GM12878 (cell line): ENCODE results near the gene RAB6B. TPM values are rescaled to one million over a fixed set of nuclear protein-coding genes. Genes with fewer than 3 reads are reported as not detected.

Experiments
- BMI1 ChIP-seq: fragments of 450-650 bp; IDR thresholded peaks from 2 replicates; pipeline ENCODE4 v1.6.1; 2016; ENCODE audit warnings: mild to moderate bottlenecking, moderate library complexity, borderline replicate concordance
- CHD4 ChIP-seq: fragments of 200-600 bp; sonication (generic); IDR thresholded peaks from 2 replicates; pipeline ENCODE4 v1.6.1; 2016; ENCODE audit warnings: mild to moderate bottlenecking
- ELK1 ChIP-seq: IDR thresholded peaks from 2 replicates; pipeline ENCODE4 v1.6.1; 2012; ENCODE audit warnings: low read depth, low read length, improper control_type of control experiment
- MAX ChIP-seq: IDR thresholded peaks from 2 replicates; pipeline ENCODE4 v1.6.1; 2012; ENCODE audit warnings: low read depth, low read length, improper control_type of control experiment
- MYB ChIP-seq: fragments of 150-350 bp; IDR thresholded peaks from 2 replicates; pipeline ENCODE4 v1.6.1; 2014; ENCODE audit warnings: mild to moderate bottlenecking, low read depth, low read length, borderline replicate concordance
- NR2C1 ChIP-seq: fragments of 450-650 bp; IDR thresholded peaks from 2 replicates; pipeline ENCODE4 v1.6.1; 2017; ENCODE audit warnings: antibody characterized with exemption, mild to moderate bottlenecking, moderate library complexity
- RELB ChIP-seq: fragments of 450-650 bp; IDR thresholded peaks from 2 replicates; pipeline ENCODE4 v1.6.1; 2017; ENCODE audit warnings: low read depth, mild to moderate bottlenecking, moderate library complexity
- TCF12 ChIP-seq: IDR thresholded peaks from 2 replicates; pipeline ENCODE4 v1.6.1; 2011; ENCODE audit warnings: low read depth, mild to moderate bottlenecking, low read length
- ZNF592 ChIP-seq: fragments of 450-650 bp; IDR thresholded peaks from 2 replicates; pipeline ENCODE4 v1.6.1; 2017; ENCODE audit warnings: mild to moderate bottlenecking, moderate library complexity
- ZNF687 ChIP-seq: fragments of 450-650 bp; IDR thresholded peaks from 2 replicates; pipeline ENCODE4 v1.6.1; 2017; ENCODE audit warnings: mild to moderate bottlenecking, moderate library complexity
- polyA plus RNA-seq, 11 experiments: library from polyadenylated mRNA; depleted of rRNA in 4 of 11; unstranded in 6 of 11; stranded (reverse) in 5 of 11; fragments of >200 nt; fragmentation: Nextera tagmentation in 4 of 11; fragmentation: Illumina TruSeq in 1 of 11; extraction: Ambion mirVana in 4 of 11; extraction: Trizol in 1 of 11; gene quantifications; 1 replicate in 1 of 11; 2 replicates in 10 of 11; pipeline versions ENCODE4 v1.2.1 to v1.2.3, GENCODE V29; 2011 to 2016; ENCODE audit warnings: inconsistent platforms in 2 of 11, missing spikeins in 2 of 11, low read depth in 1 of 11
- total RNA-seq, 4 experiments: library from RNA; depleted of rRNA in 3 of 4; stranded (reverse); fragments of >200 nt in 3 of 4; fragmentation: Illumina TruSeq in 1 of 4; extraction: Trizol in 1 of 4; gene quantifications; 2 replicates each; pipeline versions ENCODE4 v1.2.1 to v1.2.3, GENCODE V29; 2013 to 2021

The RAB6B gene
- total and polyA plus RNA-seq, 10 of the 15 experiments (the other 5 are each of a cell fraction or from before 2014, with no cell fraction given): 0.01 to 0.16 (median 0.04) TPM; not detected in 5

GRCh38 chr3:133855002-133855370 lies 40.7 kb downstream of the RAB6B start (continued):
- TF ChIP-seq ZNF687 (no peak), ZNF592 (no peak), NR2C1 (no peak), MYB (no peak), BMI1 (no peak), CHD4 (no peak), MAX (no peak), ELK1 (no peak), TCF12 (no peak), RELB (no peak)
- TF ChIP-seq, all 136 proteins: peak for 0
